D341Med (cell line): Measurements from ENCODE around the gene KIF18B.
A peak's percentile ranks its signal among the peaks of the same experiment; 100 is the strongest.

ENCODE experiments used
- DNase-seq: peaks from one replicate; pipeline ENCODE4 v3.0.0; 2012; ENCODE audit warnings: low spot score

The KIF18B gene

GRCh38 chr17:44905006-44906000 lies 42.3 kb downstream of the KIF18B start:
- no peak for DNase-seq

- DNase-seq = no peak
Observed at GRCh38 chr17:44904001-44904984, 43.3 kb downstream of the KIF18B start.

DNA sequence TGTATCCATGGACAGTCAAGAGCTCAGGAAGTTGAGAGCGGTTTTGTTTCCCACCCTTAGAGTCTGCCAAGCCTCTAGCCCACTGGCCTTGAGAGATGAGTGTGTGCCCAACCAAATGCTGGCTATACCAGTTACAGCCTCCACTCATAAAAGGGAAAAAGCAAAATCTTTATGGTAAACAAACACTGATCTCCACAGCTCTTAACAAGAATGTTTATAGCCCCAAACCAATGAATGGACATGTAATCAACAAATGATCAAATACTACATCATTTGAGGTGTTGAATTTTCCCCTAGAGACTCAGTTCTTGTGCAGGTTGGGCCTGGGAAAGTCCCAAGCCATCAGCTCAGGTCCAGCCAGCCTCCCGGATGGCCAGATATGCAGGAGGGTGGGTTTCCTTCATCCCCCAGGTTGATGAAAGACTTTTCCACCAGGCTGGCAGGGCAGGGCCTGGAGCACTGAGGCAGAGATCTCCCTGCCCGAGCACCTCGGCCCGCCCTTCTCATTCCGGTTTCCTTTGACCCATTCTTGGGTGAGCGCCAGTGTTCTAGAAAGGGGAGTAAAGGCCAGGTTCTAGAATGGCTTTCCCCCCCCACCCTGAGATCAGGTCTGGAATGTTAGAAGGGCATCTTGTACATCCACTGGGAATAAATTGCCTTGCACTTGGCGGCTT lies 44.4 kb downstream of the KIF18B start:
- DNase-seq = no peak

DNA sequence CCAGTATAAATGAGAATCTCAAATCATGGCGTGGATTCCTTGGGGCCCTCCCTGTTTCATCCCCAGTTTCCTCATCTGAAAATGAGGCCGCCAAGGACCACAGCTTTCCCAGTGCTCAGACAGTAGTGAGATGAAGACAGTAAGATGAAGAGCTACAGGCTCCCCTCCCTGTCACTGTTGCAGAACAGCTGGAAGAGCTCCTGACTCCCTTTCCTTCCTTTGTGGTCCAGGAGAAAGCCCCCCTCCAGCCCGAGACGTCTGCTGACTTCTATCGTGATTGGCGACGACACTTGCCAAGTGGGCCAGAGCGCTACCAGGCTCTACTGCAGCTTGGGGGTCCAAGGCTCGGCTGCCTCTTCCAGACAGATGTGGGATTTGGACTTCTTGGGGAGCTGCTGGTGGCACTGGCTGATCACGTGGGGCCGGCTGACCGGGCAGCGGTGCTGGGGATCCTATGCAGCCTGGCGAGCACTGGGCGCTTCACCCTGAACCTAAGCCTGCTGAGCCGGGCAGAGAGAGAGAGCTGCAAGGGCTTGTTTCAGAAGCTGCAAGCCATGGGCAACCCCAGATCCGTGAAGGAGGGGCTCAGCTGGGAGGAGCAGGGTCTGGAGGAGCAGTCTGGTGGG lies 45.3 kb downstream of the KIF18B start:
- DNase-seq = no peak

DNA sequence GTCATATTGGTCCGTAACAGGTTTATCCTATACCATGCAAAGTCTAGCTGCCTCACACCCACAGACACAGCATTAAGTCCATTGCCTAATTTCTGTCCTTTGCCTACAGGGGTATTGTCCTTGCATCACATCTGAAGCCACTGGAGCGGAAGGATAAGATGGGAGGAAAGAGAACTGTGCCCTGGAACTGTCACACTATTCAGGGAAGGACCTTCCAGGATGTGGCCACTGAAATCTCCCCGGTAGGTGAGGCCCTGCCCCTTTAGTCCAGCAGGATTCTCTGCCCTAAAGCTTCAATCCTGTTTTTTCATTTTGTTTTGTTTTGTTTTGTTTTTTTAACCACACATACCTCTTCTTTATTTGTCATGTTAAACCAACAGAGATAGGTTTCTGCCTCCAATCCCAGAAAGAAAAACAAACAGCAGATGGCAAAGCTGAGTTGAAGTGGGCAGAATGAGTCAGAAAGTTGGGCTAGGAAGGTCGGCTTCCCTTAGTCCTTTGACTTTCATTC lies 46.1 kb downstream of the KIF18B start:
- no peak for DNase-seq

DNA sequence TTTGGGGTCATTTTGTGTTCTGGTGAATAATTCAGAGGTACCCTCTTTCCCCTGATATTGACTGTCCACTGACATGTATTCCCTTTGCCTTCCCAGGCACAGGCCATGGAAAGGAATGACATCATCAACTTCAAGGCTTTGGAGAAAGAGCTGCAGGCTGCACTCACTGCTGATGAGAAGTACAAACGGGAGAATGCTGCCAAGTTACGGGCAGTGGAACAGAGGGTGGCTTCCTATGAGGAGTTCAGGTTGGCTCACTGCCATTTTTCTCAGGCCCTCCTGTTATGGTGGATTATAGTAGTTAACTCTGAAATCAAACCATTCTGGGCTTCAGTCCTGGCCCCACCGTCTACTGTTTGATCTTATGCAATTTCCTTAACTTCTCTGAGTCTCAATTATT lies 46.7 kb downstream of the KIF18B start:
- DNase-seq = peak; percentile 54

GRCh38 chr17:44899074-44899782 lies 48.3 kb downstream of the KIF18B start, which contains the start of gene EFTUD2:
Gene EFTUD2 (minus strand): TSS chr17:44899445. CDS start chr17:44894521, 4,924 bp downstream.
- DNase-seq = peak; percentile 99

- DNase-seq = no peak
Observed at GRCh38 chr17:44898768-44899073, 48.9 kb downstream of the KIF18B start.

DNA sequence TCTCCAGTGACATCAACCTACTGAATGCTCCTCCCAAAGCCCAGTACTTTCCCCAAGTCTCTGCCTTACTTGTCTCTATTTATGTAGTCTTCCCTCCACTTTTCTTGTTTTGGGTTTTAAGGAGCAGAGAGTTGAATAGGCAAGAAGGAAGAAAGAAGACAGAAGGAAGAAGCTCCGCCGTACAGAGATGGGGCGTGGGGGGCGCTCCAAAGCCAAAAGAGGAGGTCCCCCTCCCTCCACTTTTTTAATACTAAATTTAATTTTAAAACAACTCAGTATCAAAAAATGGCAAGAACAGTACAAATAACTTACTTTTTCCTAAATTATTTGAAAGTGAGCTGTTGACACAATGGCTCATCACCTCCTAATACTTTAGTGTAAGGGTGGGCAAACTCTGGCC lies 52.9 kb downstream of the KIF18B start:
- DNase-seq = no peak

- DNase-seq = no peak
Observed at GRCh38 chr17:44892250-44892649, 55.3 kb downstream of the KIF18B start.

DNA sequence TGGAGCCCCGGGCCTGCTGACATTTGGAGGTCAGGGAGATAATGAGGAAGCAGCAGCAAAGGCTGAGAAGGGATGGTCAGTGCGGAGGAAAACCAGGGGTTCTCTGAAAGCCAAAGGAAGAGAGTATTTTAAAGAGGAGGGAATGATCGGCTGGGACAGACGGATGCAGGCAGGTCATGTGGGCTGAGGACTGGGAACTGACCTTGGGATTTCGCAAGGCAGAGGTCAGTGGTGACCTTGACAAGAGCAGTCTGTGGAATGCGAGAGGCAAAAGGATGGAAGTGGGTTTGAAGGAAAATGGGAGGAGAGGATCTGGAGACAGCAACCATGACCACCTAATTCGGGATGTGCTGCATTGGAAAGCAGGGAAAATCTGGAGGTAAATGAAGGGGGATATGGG lies 58.6 kb downstream of the KIF18B start:
- no peak for DNase-seq

GRCh38 chr17:44887971-44888954 lies 59.3 kb downstream of the KIF18B start:
- no peak for DNase-seq

- DNase-seq = no peak
Observed at GRCh38 chr17:44887016-44887415, 60.6 kb downstream of the KIF18B start.

- DNase-seq = no peak
Observed at GRCh38 chr17:44884941-44885340, 62.6 kb downstream of the KIF18B start.

DNA sequence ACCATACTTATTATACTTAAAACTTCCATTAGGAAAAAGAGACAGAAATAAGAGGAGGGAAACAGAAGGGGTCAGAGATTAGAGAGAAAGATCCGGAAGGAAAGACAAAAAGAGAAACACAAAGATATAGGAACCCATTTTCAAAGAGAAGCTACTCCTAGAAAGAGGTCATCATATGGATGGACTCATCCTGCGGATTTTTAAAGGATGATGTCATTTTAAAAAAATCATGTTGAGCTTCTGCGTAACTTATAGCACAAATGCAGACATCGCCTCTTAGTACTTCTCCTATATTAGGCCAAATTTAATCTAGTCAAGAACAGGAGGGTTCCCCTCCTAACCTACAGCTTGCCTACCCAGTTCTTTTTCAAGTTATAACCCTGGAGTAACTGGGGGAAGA lies 66.4 kb downstream of the KIF18B start:
- DNase-seq = no peak

- DNase-seq = no peak
Observed at GRCh38 chr17:44880062-44880461, 67.5 kb downstream of the KIF18B start.

DNA sequence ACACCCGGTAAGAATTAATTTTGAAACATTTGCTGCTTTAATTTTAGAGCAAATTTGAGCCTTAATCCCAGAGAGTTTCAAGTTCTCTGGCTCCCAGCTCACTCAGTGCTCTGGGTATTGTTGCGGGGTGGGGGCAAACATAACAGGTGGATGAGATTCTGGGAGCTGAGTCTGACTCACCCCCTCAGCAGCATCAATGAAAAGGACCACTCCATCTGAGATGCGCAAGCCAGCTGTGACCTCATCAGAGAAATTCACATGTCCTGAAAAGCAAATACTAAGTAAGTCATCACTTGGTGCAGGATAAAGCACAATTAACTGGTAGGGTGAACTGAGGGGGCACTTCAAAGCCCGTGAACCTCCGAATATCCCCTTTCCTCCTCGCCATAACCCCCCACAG lies 68.2 kb downstream of the KIF18B start:
- no peak for DNase-seq

GRCh38 chr17:44878627-44879221 lies 68.8 kb downstream of the KIF18B start:
- DNase-seq = peak; percentile 62

- no peak for DNase-seq
Observed at GRCh38 chr17:44877121-44877520, 70.5 kb downstream of the KIF18B start.
